COLO668 (cell line): ENCODE data around the gene CDC23.
"Not testable (repeated sequence)": the region's sequence is repeated elsewhere in the genome, so short reads cannot be mapped to it uniquely, and the experiment has no call there.

ENCODE experiments used
- DNase-seq: peaks from one replicate; lab custom pipeline; 2025; ENCODE audit not compliant: unreplicated experiment; lab: John Stamatoyannopoulos, UW

CDC23 gene

GRCh38 chr5:138143578-138143977 is 69.5 kb downstream of the CDC23 start:
- DNase-seq = not testable (repeated sequence)

GRCh38 chr5:138141734-138142133 is 71.4 kb downstream of the CDC23 start:
- DNase-seq = no peak

GRCh38 chr5:138140268-138140667 is 72.9 kb downstream of the CDC23 start:
- no peak for DNase-seq

GRCh38 chr5:138139781-138140090 is 73.4 kb downstream of the CDC23 start:
- DNase-seq = no peak

- DNase-seq = peak; percentile 75
Observed at GRCh38 chr5:138138949-138139780, 74.0 kb downstream of the CDC23 start, which contains the start of gene NME5. NME5 (minus strand) TSS chr5:138139428; CDS start chr5:138138780, 648 bp downstream.
